Fibroblast of villous mesenchyme (primary cell): Measurements from ENCODE around the gene ZBTB7A. TPM values are rescaled to one million over a fixed set of nuclear protein-coding genes. Genes with fewer than 3 reads are reported as not detected.

Experiments
- DNase-seq: peaks from one replicate; pipeline ENCODE4 v3.0.0-alpha.2; 2010; ENCODE audit warnings: low read depth
- H3K4me3 ChIP-seq: 2 replicates; pipeline ENCODE4 v1.5.1; 2011; ENCODE audit warnings: low read depth, mild to moderate bottlenecking, low read length
- total RNA-seq: library from RNA; depleted of rRNA; stranded (reverse); fragments of >200 nt; gene quantifications from 2 replicates; pipeline ENCODE4 v1.2.3, GENCODE V29; 2012
- TF ChIP-seq, protein P1 (sequence below): IDR thresholded peaks from 2 replicates; pipeline ENCODE4 v1.5.1; 2012; ENCODE audit warnings: low read depth, mild to moderate bottlenecking, low read length; ENCODE audit not compliant: insufficient read depth

ZBTB7A gene
- total RNA-seq, 1 donor, result 31.5 TPM

DNA sequence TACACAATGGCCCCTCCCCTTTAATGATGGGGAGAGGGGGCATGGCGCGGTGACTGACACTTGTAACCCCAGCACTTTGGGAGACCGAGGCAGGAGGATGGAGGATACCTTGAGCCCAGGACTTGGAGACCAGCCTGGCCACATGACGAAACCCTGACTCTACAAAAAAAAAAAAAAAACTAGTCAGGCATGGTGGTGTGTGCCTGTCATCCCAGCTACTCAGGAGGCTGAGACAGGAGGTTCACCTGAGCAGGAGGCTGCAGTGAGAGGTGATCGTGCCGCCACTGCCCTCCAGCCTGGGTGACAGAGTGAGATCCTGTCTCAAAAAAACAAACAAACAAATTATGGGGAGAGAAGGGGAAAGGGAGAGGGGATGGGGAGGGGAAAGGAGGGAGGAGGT is 13.8 kb upstream of the ZBTB7A start:
- DNase-seq, result no peak
- TF ChIP-seq, protein P1, sequence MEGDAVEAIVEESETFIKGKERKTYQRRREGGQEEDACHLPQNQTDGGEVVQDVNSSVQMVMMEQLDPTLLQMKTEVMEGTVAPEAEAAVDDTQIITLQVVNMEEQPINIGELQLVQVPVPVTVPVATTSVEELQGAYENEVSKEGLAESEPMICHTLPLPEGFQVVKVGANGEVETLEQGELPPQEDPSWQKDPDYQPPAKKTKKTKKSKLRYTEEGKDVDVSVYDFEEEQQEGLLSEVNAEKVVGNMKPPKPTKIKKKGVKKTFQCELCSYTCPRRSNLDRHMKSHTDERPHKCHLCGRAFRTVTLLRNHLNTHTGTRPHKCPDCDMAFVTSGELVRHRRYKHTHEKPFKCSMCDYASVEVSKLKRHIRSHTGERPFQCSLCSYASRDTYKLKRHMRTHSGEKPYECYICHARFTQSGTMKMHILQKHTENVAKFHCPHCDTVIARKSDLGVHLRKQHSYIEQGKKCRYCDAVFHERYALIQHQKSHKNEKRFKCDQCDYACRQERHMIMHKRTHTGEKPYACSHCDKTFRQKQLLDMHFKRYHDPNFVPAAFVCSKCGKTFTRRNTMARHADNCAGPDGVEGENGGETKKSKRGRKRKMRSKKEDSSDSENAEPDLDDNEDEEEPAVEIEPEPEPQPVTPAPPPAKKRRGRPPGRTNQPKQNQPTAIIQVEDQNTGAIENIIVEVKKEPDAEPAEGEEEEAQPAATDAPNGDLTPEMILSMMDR, result no peak
- no peak overlapping the region for H3K4me3 ChIP-seq

DNA sequence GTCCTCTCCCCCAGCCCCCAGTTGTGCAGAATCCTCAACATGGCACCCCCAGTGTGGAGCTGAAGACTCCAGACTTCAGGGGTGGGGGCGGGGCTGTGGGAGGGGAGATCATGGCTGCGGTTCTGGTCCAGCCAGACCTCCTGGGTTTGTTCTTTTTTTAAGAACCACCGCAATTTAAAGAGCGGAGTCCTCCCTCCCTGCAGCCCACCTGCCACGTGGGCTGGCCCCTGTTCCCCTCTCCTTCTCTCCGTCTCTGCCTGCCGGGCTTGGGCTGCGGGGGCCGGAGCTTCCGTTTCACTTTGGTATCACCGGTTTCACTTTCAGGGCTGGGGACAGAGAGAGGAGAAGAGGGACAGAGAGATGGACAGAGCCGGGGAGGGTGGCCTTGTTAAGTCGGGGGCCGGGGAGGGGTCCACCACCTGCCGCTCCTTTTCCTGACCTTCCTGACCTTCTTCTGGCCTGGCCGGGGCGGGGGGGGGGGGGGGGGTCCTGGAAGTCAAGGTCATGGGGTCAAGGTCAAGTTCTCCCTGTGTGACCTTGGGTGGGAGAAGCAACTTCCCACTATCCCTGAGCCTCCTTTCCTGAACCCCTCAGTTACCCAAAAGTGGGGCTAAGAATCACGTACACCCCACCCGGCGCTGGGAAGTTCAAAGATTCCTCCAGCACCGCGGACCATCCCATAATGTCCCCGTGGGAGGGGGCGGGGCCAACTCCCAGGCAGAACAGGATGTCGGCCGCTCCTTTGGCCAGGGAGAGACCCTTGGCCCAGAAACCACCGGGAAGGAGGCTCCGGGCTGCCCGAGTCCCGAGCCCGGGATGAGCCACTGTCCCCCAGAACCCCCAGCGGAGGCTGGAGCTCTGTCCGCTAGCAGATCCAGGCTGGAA is 11.3 kb upstream of the ZBTB7A start:
- TF ChIP-seq, protein P1, result no peak
- DNase-seq, result no peak
- H3K4me3 ChIP-seq, result peak overlapping the region; percentile 51

GRCh38 chr19:4077007-4077374 is 10.3 kb upstream of the ZBTB7A start:
- no peak overlapping the region for H3K4me3 ChIP-seq
- no peak for DNase-seq
- TF ChIP-seq, protein P1, result no peak

GRCh38 chr19:4075373-4075772 is 8.7 kb upstream of the ZBTB7A start:
- H3K4me3 ChIP-seq, result no peak overlapping the region
- TF ChIP-seq, protein P1, result no peak
- DNase-seq, result no peak

- no peak for DNase-seq
- H3K4me3 ChIP-seq, result no peak overlapping the region
- TF ChIP-seq, protein P1, result no peak
Observed at GRCh38 chr19:4071610-4072009, 4.9 kb upstream of the ZBTB7A start.

DNA sequence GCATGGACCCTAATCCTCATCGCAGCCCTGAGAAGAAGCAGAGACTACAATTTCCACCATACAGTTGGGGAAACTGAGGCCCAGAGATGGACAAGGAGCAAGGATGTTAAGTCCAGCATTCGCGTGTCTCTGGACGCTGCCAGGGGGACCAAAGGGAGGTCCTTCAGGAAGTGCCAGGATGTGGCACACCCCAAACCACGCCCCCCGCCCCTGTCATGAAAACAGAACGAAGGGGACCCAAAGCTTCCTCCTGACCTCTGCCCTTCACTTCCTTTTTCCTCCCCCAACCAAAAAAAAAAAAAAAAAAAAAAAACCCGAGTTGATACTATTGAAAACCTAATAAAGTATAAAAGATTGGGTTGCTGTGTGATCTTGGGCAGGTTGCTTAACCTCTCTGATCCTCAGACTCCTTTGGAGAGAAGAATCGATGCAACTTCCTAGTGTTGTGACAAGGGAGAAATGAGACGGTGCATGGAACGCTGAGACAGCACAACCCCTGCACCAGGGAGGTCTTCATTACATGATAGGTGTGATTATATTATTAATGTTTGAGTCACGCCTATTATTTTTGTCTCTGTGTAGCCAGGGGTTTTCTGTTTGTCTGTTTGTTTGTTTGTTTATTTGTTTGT is 2.7 kb upstream of the ZBTB7A start:
- TF ChIP-seq, protein P1, result no peak
- no peak for DNase-seq
- no peak overlapping the region for H3K4me3 ChIP-seq
